ENCODE results near the gene ARHGEF35. TPM values are rescaled to one million over a fixed set of nuclear protein-coding genes. Genes with fewer than 3 reads are reported as not detected.

ARHGEF35 gene
- total RNA-seq, 1 donor from 2014 or later: 0.69 TPM

DNA sequence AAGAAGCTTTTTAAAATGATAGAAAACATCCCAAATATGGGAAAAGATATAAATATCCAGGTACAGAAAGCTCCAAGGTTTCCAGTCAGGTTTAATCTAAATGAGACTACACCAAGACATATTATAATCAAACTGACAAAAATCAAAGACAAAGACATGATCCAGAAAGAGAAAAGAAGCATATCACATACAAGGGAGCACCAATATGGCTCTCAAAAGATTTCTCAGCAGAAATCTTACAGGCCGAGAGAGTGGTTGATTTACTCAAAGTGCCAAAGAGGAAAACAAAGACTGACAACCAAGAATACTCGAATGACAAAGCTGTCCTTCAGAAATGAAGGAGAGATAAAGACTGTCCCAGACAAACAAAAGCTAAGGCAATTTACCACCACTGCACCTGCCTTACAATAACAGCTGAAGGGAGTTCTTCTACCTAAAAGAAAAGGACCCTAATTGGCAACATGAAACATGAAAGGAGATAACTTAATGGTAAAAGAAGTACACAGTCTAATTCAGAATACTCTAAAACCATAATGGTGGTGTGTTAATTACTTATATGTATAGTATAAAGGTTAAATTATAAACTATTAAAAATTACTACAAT, 47.3 kb downstream of the ARHGEF35 start:
- no peak for DNase-seq
- TF ChIP-seq, protein P1, sequence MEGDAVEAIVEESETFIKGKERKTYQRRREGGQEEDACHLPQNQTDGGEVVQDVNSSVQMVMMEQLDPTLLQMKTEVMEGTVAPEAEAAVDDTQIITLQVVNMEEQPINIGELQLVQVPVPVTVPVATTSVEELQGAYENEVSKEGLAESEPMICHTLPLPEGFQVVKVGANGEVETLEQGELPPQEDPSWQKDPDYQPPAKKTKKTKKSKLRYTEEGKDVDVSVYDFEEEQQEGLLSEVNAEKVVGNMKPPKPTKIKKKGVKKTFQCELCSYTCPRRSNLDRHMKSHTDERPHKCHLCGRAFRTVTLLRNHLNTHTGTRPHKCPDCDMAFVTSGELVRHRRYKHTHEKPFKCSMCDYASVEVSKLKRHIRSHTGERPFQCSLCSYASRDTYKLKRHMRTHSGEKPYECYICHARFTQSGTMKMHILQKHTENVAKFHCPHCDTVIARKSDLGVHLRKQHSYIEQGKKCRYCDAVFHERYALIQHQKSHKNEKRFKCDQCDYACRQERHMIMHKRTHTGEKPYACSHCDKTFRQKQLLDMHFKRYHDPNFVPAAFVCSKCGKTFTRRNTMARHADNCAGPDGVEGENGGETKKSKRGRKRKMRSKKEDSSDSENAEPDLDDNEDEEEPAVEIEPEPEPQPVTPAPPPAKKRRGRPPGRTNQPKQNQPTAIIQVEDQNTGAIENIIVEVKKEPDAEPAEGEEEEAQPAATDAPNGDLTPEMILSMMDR (IDR thresholded peaks at IDR 0.05; ENCODE audit: partially characterized antibody, unreplicated experiment): no peak
- H3K27me3 Mint-ChIP-seq (ENCODE audit: unreplicated experiment): no peaks in the 10 kb centered on the region
- H3K9me3 Mint-ChIP-seq (ENCODE audit: unreplicated experiment): no peaks in the 10 kb centered on the region
- no peak overlapping the region for H3K27ac Mint-ChIP-seq (ENCODE audit: unreplicated experiment)
- peaks cover 11% of the 10 kb centered on the region for H3K36me3 Mint-ChIP-seq (ENCODE audit: unreplicated experiment)
- no peak overlapping the region for H3K4me3 Mint-ChIP-seq (ENCODE audit: unreplicated experiment)
- H3K4me1 Mint-ChIP-seq (ENCODE audit: low read depth, unreplicated experiment): no peaks in the 10 kb centered on the region

DNA sequence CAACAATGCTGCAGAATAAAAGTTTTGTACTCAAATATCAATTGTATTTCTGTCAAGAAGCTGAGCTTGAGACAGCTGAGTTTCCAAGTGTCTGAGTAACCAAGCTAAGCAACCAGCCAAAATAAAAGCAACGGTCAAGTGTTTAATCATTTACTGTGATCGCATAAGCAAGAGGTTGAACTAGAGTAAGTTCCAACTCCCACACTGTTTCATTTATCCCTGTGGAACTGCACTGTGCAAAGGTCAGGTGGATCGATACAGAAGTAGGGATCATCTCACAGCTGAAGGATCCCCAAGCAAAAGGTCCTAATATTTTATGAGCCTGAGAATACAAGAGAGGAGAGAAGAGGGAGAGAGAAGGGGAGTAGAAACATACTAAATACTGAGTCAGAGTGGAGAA, 51.2 kb downstream of the ARHGEF35 start:
- Mint-ChIP-seq H3K36me3 (ENCODE audit: unreplicated experiment) (peaks cover 11% of the 10 kb centered on the region), H3K4me1 (ENCODE audit: low read depth, unreplicated experiment) (no peaks in the 10 kb centered on the region), H3K27me3 (ENCODE audit: unreplicated experiment) (peaks cover 2% of the 10 kb centered on the region), H3K27ac (ENCODE audit: unreplicated experiment) (no peak overlapping the region), H3K4me3 (ENCODE audit: unreplicated experiment) (no peak overlapping the region), H3K9me3 (ENCODE audit: unreplicated experiment) (no peaks in the 10 kb centered on the region)
- TF ChIP-seq, protein P1 (IDR thresholded peaks at IDR 0.05; ENCODE audit: partially characterized antibody, unreplicated experiment): no peak
- no peak for DNase-seq

DNA sequence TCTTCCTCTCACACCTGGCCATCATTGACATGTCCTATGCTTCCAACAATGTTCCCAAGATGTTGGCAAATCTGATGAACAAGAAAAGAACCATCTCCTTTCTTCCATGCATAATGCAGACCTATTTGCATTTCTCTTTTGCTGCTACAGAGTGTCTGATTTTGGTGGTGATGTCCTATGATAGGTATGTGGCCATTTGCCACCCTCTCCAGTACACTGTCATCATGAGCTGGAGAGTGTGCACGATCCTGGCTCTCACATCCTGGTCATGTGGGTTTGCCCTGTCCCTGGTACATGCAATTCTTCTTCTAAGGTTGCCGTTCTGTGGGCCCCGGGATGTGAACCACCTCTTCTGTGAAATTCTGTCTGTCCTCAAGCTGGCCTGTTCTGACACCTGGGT, 53.4 kb downstream of the ARHGEF35 start:
- TF ChIP-seq, protein P1 (IDR thresholded peaks at IDR 0.05; ENCODE audit: partially characterized antibody, unreplicated experiment): no peak
- no peak overlapping the region for H3K4me3 Mint-ChIP-seq (ENCODE audit: unreplicated experiment)
- no peaks in the 10 kb centered on the region for H3K4me1 Mint-ChIP-seq (ENCODE audit: low read depth, unreplicated experiment)
- no peaks in the 10 kb centered on the region for H3K36me3 Mint-ChIP-seq (ENCODE audit: unreplicated experiment)
- H3K9me3 Mint-ChIP-seq (ENCODE audit: unreplicated experiment): no peaks in the 10 kb centered on the region
- DNase-seq: no peak
- peaks cover 2% of the 10 kb centered on the region for H3K27me3 Mint-ChIP-seq (ENCODE audit: unreplicated experiment)
- no peak overlapping the region for H3K27ac Mint-ChIP-seq (ENCODE audit: unreplicated experiment)

DNA sequence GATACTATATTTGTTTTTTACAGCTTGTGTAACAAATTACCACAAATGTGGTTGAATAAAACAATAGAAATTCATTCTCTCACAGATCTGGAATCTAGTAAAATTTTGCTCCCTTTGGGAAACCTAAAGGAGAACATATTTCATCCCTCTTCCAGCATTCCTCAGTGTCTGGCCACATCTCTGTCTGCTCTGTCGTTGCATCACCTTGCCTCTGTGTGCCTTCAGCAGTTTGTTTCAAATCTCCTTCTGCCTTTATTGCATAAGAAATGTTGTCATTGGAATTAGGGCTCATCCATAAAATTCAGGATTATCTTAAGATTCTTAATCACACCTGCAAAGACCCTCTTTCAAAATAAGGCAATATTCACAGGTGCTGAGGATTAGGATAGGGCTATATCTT, 58.1 kb downstream of the ARHGEF35 start:
- TF ChIP-seq, protein P1 (IDR thresholded peaks at IDR 0.05; ENCODE audit: partially characterized antibody, unreplicated experiment): no peak
- peaks cover 2% of the 10 kb centered on the region for H3K27me3 Mint-ChIP-seq (ENCODE audit: unreplicated experiment)

More for the DNA sequence above, 58.1 kb downstream of the ARHGEF35 start:
- Mint-ChIP-seq H3K9me3 (ENCODE audit: unreplicated experiment) (no peaks in the 10 kb centered on the region), H3K27ac (ENCODE audit: unreplicated experiment) (no peak overlapping the region), H3K4me1 (ENCODE audit: low read depth, unreplicated experiment) (peaks cover 5% of the 10 kb centered on the region), H3K36me3 (ENCODE audit: unreplicated experiment) (no peaks in the 10 kb centered on the region), H3K4me3 (ENCODE audit: unreplicated experiment) (no peak overlapping the region)
- DNase-seq: no peak

Other genes starting within 250 kb of the ARHGEF35 start
- not detected for gene OR2F1, start 241.0 kb downstream of the ARHGEF35 start, total RNA-seq (ENCODE audit: unreplicated experiment)
- gene OR6B1, start 195.5 kb downstream of the ARHGEF35 start, total RNA-seq (ENCODE audit: unreplicated experiment): not detected
- gene OR2A5, start 146.9 kb downstream of the ARHGEF35 start, total RNA-seq (ENCODE audit: unreplicated experiment): not detected
- gene OR2A25, start 126.0 kb downstream of the ARHGEF35 start, total RNA-seq (ENCODE audit: unreplicated experiment): not detected
- not detected for gene OR2A12, start 109.6 kb downstream of the ARHGEF35 start, total RNA-seq (ENCODE audit: unreplicated experiment)
- not detected for gene OR2A2, start 86.2 kb downstream of the ARHGEF35 start, total RNA-seq (ENCODE audit: unreplicated experiment)
- not detected for gene OR2A14, start 72.7 kb downstream of the ARHGEF35 start, total RNA-seq (ENCODE audit: unreplicated experiment)
- 0.17 TPM for gene CTAGE4, start 12.4 kb downstream of the ARHGEF35 start, total RNA-seq (ENCODE audit: unreplicated experiment)
- not detected for gene OR2A42, start 43.8 kb upstream of the ARHGEF35 start, total RNA-seq (ENCODE audit: unreplicated experiment)
- gene OR2A7, start 69.0 kb upstream of the ARHGEF35 start, total RNA-seq (ENCODE audit: unreplicated experiment): 0.22 TPM
- 0.54 TPM for gene CTAGE8, start 73.5 kb upstream of the ARHGEF35 start, total RNA-seq (ENCODE audit: unreplicated experiment)
- gene OR2A1, start 116.6 kb upstream of the ARHGEF35 start, total RNA-seq (ENCODE audit: unreplicated experiment): not detected
- 0.93 TPM for gene ARHGEF5, start 159.6 kb upstream of the ARHGEF35 start, total RNA-seq (ENCODE audit: unreplicated experiment)
- not detected for gene NOBOX, start 207.9 kb upstream of the ARHGEF35 start, total RNA-seq (ENCODE audit: unreplicated experiment)